ENCODE data around the gene DTX3L.
"Not testable (repeated sequence)": the region's sequence is repeated elsewhere in the genome, so short reads cannot be mapped to it uniquely, and the experiment has no call there.

The DTX3L gene

GRCh38 chr3:122562923-122563716 lies 1.0 kb upstream of the DTX3L start:
- DNase-seq: no peak

- peak in 1 of 2 donors; percentile 32 for DNase-seq
These were observed 467 bp upstream of the DTX3L start for GRCh38 chr3:122563717-122564025.

- DNase-seq: not testable (repeated sequence)
These were observed 4.0 kb downstream of the DTX3L start for GRCh38 chr3:122568131-122568530.

- DNase-seq: no peak
These were observed 4.6 kb downstream of the DTX3L start for GRCh38 chr3:122568755-122569154.

GRCh38 chr3:122572940-122573412 lies 8.8 kb downstream of the DTX3L start:
- DNase-seq: peak; percentile 41 to 67

- peak; percentile 31 to 72 for DNase-seq
These were observed 12.2 kb downstream of the DTX3L start for GRCh38 chr3:122576174-122576940.

GRCh38 chr3:122577409-122578031 lies 13.4 kb downstream of the DTX3L start, which contains the start of gene PARP15:
TSS of gene PARP15 (plus strand) at chr3:122577650. CDS start at chr3:122577668, 18 bp downstream.
- DNase-seq: no peak

- no peak for DNase-seq
These were observed 14.1 kb downstream of the DTX3L start for GRCh38 chr3:122578069-122578740.

GRCh38 chr3:122580470-122580869 lies 16.3 kb downstream of the DTX3L start:
- no peak for DNase-seq

GRCh38 chr3:122581622-122582021 lies 17.5 kb downstream of the DTX3L start:
- no peak for DNase-seq

GRCh38 chr3:122582390-122582789 lies 18.3 kb downstream of the DTX3L start:
- no peak for DNase-seq

GRCh38 chr3:122586098-122586497 lies 22.0 kb downstream of the DTX3L start:
- DNase-seq: no peak

- DNase-seq: no peak
These were observed 22.8 kb downstream of the DTX3L start for GRCh38 chr3:122586773-122587485.

GRCh38 chr3:122587572-122587971 lies 23.4 kb downstream of the DTX3L start:
- no peak for DNase-seq

- DNase-seq: no peak
These were observed 25.2 kb downstream of the DTX3L start for GRCh38 chr3:122589297-122589696.

GRCh38 chr3:122590610-122591009 lies 26.5 kb downstream of the DTX3L start:
- no peak for DNase-seq

- DNase-seq: no peak
These were observed 29.9 kb downstream of the DTX3L start for GRCh38 chr3:122594025-122594424.

GRCh38 chr3:122598151-122598550 lies 34.0 kb downstream of the DTX3L start:
- DNase-seq: no peak

- DNase-seq: no peak
These were observed 34.4 kb downstream of the DTX3L start for GRCh38 chr3:122598556-122598955.

- no peak for DNase-seq
These were observed 38.0 kb downstream of the DTX3L start for GRCh38 chr3:122602011-122602710.

- DNase-seq: no peak
These were observed 38.9 kb downstream of the DTX3L start for GRCh38 chr3:122603056-122603455.

- DNase-seq: no peak
These were observed 42.2 kb downstream of the DTX3L start for GRCh38 chr3:122606330-122606729.
